ENCODE results near the gene ZSCAN31.

- TF ChIP-seq MXD1 (CRISPR knock-in tag; IDR thresholded peaks at IDR 0.05; ENCODE audit: borderline replicate concordance, poor library complexity, severe bottlenecking) = no peak
- no peak for TF ChIP-seq SP2 (IDR thresholded peaks at IDR 0.05; ENCODE audit: extremely low read depth, low read depth, low read length, poor library complexity, severe bottlenecking)
- TF ChIP-seq JUND (IDR thresholded peaks at IDR 0.05; ENCODE audit: borderline replicate concordance, low read depth, low read length) = 0 out of 2 replicates have a peak, but pooled peaks have one; percentile 31
- TF ChIP-seq JUND (tag; IDR thresholded peaks at IDR 0.05; ENCODE audit: borderline replicate concordance, low read depth, low read length) = peak; percentile 40; the same call in 1 of the 3 replicates
- TF ChIP-seq OTX1 (CRISPR knock-in tag; IDR thresholded peaks at IDR 0.05) = no peak
- no peak for TF ChIP-seq ZNF644 (tag; IDR thresholded peaks at IDR 0.05; ENCODE audit: low read depth)
- TF ChIP-seq ZBTB33 (CRISPR knock-in tag; IDR thresholded peaks at IDR 0.05) = no peak
- TF ChIP-seq ZNF695 (CRISPR knock-in tag; IDR thresholded peaks at IDR 0.05) = no peak
- no peak for TF ChIP-seq CBX5 (IDR thresholded peaks at IDR 0.05; ENCODE audit: borderline replicate concordance, low read depth)
- TF ChIP-seq CTCF (IDR thresholded peaks at IDR 0.05 in 2 of 3, conservative IDR thresholded peaks at IDR 0.05 in 1 of 3; ENCODE audit: insufficient read depth in 2 of 3, low read depth in 1 of 3, low read length in 3 of 3) = no peak
- no peak for TF ChIP-seq REST (IDR thresholded peaks at IDR 0.05; ENCODE audit: borderline replicate concordance)
- TF ChIP-seq REST (CRISPR knock-in tag; IDR thresholded peaks at IDR 0.05; ENCODE audit: low read depth) = no peak
- TF ChIP-seq MITF (IDR thresholded peaks at IDR 0.05) = no peak
Observed at GRCh38 chr6:28333047-28333446, 2.9 kb downstream of the ZSCAN31 start.

All from K562 (cell line).